OCI-LY3 (cell line): ENCODE data around the gene PTCD3.

Experiments used
- CTCF ChIP-seq: fragments of 200-600, 300-600 bp; sonication (generic); IDR thresholded peaks from 2 replicates; pipeline ENCODE4 v1.5.1; 2014; ENCODE audit warnings: antibody characterized with exemption, low read length, low read depth
- EZH2phosphoT487 ChIP-seq: fragments of 200-600 bp; shearing (Covaris generic); IDR thresholded peaks from 2 replicates; pipeline ENCODE4 v1.6.1; 2018; ENCODE audit warnings: antibody characterized with exemption, mixed run types, low read depth

GRCh38 chr2:86070868-86071267 lies 35.2 kb upstream of the PTCD3 start:
- TF ChIP-seq CTCF (no peak), EZH2phosphoT487 (no peak)
